Posterior vena cava (tissue), 2 donors: ENCODE measurements around the gene HCFC1. TPM values are rescaled to one million over a fixed set of nuclear protein-coding genes. Genes with fewer than 3 reads are reported as not detected.

Experiments
- DNase-seq: peaks from one replicate; pipeline ENCODE4 v3.0.0-alpha.2; 2020; ENCODE audit warnings: low spot score
- intact Hi-C, 2 donors: fragments of 100-400 bp; cut with DNase I; formaldehyde crosslinking; loops; one replicate each; pipeline versions ENCODE4 v1.14.1 to v1.14.2; 2022 to 2023
- total RNA-seq, 2 donors: library from RNA; stranded (reverse); fragmentation: NEBNext Ultra II Directional; extraction: Animal tissue kit (Norgen Biotek cat#: 25700); gene quantifications; one replicate each; pipeline ENCODE4 v1.2.1, GENCODE V29; 2021
- donor health status: DM: yes; HTN: yes; CAD: no.
- donor health status: DM: yes; HTN: yes; CAD: no.

HCFC1 gene
- total RNA-seq, 2 donors from 2014 or later = 36.9 to 44.6 TPM

GRCh38 chrX:153966283-153966688 is 5.3 kb downstream of the HCFC1 start:
- intact Hi-C loops = no loop called here
- no peak for DNase-seq

- intact Hi-C loops = no loop called here
- no peak for DNase-seq
Measured at GRCh38 chrX:153965406-153965805, 6.2 kb downstream of the HCFC1 start.

GRCh38 chrX:153964105-153964504 is 7.5 kb downstream of the HCFC1 start:
- DNase-seq = no peak
- intact Hi-C loops = no loop called here

- no peak for DNase-seq
- intact Hi-C loops = no loop called here
Measured at GRCh38 chrX:153963546-153963945, 8.1 kb downstream of the HCFC1 start.

- intact Hi-C loops = no loop called here
- no peak for DNase-seq
Measured at GRCh38 chrX:153961292-153961691, 10.3 kb downstream of the HCFC1 start.

- intact Hi-C loops = no loop called here
- DNase-seq = no peak
Measured at GRCh38 chrX:153960786-153961185, 10.8 kb downstream of the HCFC1 start.

GRCh38 chrX:153960077-153960476 is 11.5 kb downstream of the HCFC1 start:
- intact Hi-C loops = no loop called here
- DNase-seq = no peak

GRCh38 chrX:153959649-153960048 is 12.0 kb downstream of the HCFC1 start:
- intact Hi-C loops = loop anchor here in 1 of 2 donors (10.0 kb wide), 1 partner anchor 1005 kb away; no protein-coding TSS in a partner anchor
- no peak for DNase-seq

- intact Hi-C loops = loop anchor here in 1 of 2 donors (10.0 kb wide), 1 partner anchor 1004 kb away; no protein-coding TSS in a partner anchor
- no peak for DNase-seq
Measured at GRCh38 chrX:153958605-153959004, 13.0 kb downstream of the HCFC1 start.

GRCh38 chrX:153957224-153957623 is 14.4 kb downstream of the HCFC1 start:
- no peak for DNase-seq
- intact Hi-C loops = loop anchor here in 1 of 2 donors (10.0 kb wide), 1 partner anchor 1002 kb away; no protein-coding TSS in a partner anchor

GRCh38 chrX:153956044-153956907 is 15.3 kb downstream of the HCFC1 start:
- intact Hi-C loops = loop anchor here in 1 of 2 donors (10.0 kb wide), 1 partner anchor 1001 kb away; no protein-coding TSS in a partner anchor
- no peak for DNase-seq

GRCh38 chrX:153955228-153955732 is 16.3 kb downstream of the HCFC1 start:
- intact Hi-C loops = loop anchor here in 1 of 2 donors (10.0 kb wide), 1 partner anchor 1000 kb away; no protein-coding TSS in a partner anchor
- no peak for DNase-seq

GRCh38 chrX:153954558-153955227 is 16.9 kb downstream of the HCFC1 start:
- no peak for DNase-seq
- intact Hi-C loops = loop anchor here in 1 of 2 donors (10.0 kb wide), 1 partner anchor 1000 kb away; no protein-coding TSS in a partner anchor

- DNase-seq = no peak
- intact Hi-C loops = loop anchor here in 1 of 2 donors (2.0 to 10.0 kb wide), 2 partner anchors 189 to 999 kb away; partner anchors contain the start of gene PLXNB3
Measured at GRCh38 chrX:153953892-153954557, 17.6 kb downstream of the HCFC1 start.

- DNase-seq = peak; percentile 95
- intact Hi-C loops = loop anchor here in 1 of 2 donors (2.0 to 10.0 kb wide), 2 partner anchors 189 to 999 kb away; partner anchors contain the start of gene PLXNB3
Measured at GRCh38 chrX:153953342-153953830, 18.2 kb downstream of the HCFC1 start.

GRCh38 chrX:153952373-153953026 is 19.1 kb downstream of the HCFC1 start:
- intact Hi-C loops = loop anchor here in 1 of 2 donors (2.0 to 10.0 kb wide), 2 partner anchors 188 to 998 kb away; partner anchors contain the start of gene PLXNB3
- DNase-seq = no peak

- no peak for DNase-seq
- intact Hi-C loops = loop anchor here in 1 of 2 donors (2.0 to 10.0 kb wide), 2 partner anchors 187 to 997 kb away; partner anchors contain the start of gene PLXNB3
Measured at GRCh38 chrX:153951683-153952372, 19.8 kb downstream of the HCFC1 start.

- DNase-seq = no peak
- intact Hi-C loops = loop anchor here in 1 of 2 donors (10.0 kb wide), 1 partner anchor 995 kb away; no protein-coding TSS in a partner anchor
Measured at GRCh38 chrX:153950127-153950526, 21.5 kb downstream of the HCFC1 start.
